ENCODE measurements around the gene SNX7. TPM values are rescaled to one million over a fixed set of nuclear protein-coding genes. Genes with fewer than 3 reads are reported as not detected.

SNX7 gene
- total RNA-seq, 1 experiment from 2014 or later, result 17.5 TPM

GRCh38 chr1:98733782-98734112, 72.2 kb downstream of the SNX7 start:
- Mint-ChIP-seq H3K36me3 (ENCODE audit: insufficient read depth, unreplicated experiment) (no peaks in the 10 kb centered on the region), H3K27me3 (ENCODE audit: insufficient read depth, unreplicated experiment) (no peaks in the 10 kb centered on the region), H3K9me3 (ENCODE audit: unreplicated experiment) (no peaks in the 10 kb centered on the region), H3K27ac (ENCODE audit: unreplicated experiment) (peak overlapping the region; percentile 68), H3K4me3 (ENCODE audit: unreplicated experiment) (peak overlapping the region; percentile 44), H3K4me1 (ENCODE audit: low read depth, unreplicated experiment) (peaks cover 23% of the 10 kb centered on the region)
- no peak for DNase-seq
- H3K36me3 ChIP-seq (ENCODE audit: control insufficient read depth, insufficient read depth, low read length), result no peaks in the 10 kb centered on the region
- H3K27me3 ChIP-seq (replicated peaks; ENCODE audit: control insufficient read depth, insufficient read depth, low read length), result no peaks in the 10 kb centered on the region
- ChIA-PET CTCF (interaction anchor here (1.0 kb wide), 1 partner anchor 15 kb away, joined by 3 read pairs; no protein-coding TSS in a partner anchor), POLR2A (no interaction called here)
- H3K9me3 ChIP-seq, result no peaks in the 10 kb centered on the region
- BruUV-seq (replicated peaks), result no TSS peak
- intact Hi-C loops (cut with micrococcal nuclease; ENCODE audit: unreplicated experiment), result loop anchor here (5.0 to 10.0 kb wide), 2 partner anchors 71 to 179 kb away; partner anchors contain the start of gene SNX7
- no peak overlapping the region for H3K4me3 ChIP-seq (ENCODE audit: low read depth, low read length)
- TF ChIP-seq CTCF (IDR thresholded peaks at IDR 0.05; ENCODE audit: insufficient read depth in 1 of 2, low read depth in 1 of 2, low read length in 1 of 2, severe bottlenecking in 1 of 2, unreplicated experiment in 1 of 2), result no peak
- H3K4me1 ChIP-seq, result peaks cover 25% of the 10 kb centered on the region

GRCh38 chr1:98735756-98736155, 74.2 kb downstream of the SNX7 start:
- no peaks in the 10 kb centered on the region for H3K36me3 Mint-ChIP-seq (ENCODE audit: insufficient read depth, unreplicated experiment)
- no peaks in the 10 kb centered on the region for H3K27me3 ChIP-seq (replicated peaks; ENCODE audit: control insufficient read depth, insufficient read depth, low read length)
- peaks cover 25% of the 10 kb centered on the region for H3K4me1 ChIP-seq
- H3K36me3 ChIP-seq (ENCODE audit: control insufficient read depth, insufficient read depth, low read length), result no peaks in the 10 kb centered on the region
- POLR2A ChIA-PET, result no interaction called here
- no peaks in the 10 kb centered on the region for H3K27me3 Mint-ChIP-seq (ENCODE audit: insufficient read depth, unreplicated experiment)
- CTCF ChIA-PET, result no interaction called here
- BruUV-seq (replicated peaks), result no TSS peak
- intact Hi-C loops (cut with micrococcal nuclease; ENCODE audit: unreplicated experiment), result loop anchor here (10.0 kb wide), 1 partner anchor 181 kb away; no protein-coding TSS in a partner anchor
- no peaks in the 10 kb centered on the region for H3K9me3 ChIP-seq
- H3K4me3 ChIP-seq (ENCODE audit: low read depth, low read length), result no peak overlapping the region
- DNase-seq, result no peak
- H3K9me3 Mint-ChIP-seq (ENCODE audit: unreplicated experiment), result no peaks in the 10 kb centered on the region
- no peak overlapping the region for H3K27ac Mint-ChIP-seq (ENCODE audit: unreplicated experiment)
- H3K4me1 Mint-ChIP-seq (ENCODE audit: low read depth, unreplicated experiment), result peaks cover 23% of the 10 kb centered on the region
- no peak for TF ChIP-seq CTCF (IDR thresholded peaks at IDR 0.05; ENCODE audit: insufficient read depth in 1 of 2, low read depth in 1 of 2, low read length in 1 of 2, severe bottlenecking in 1 of 2, unreplicated experiment in 1 of 2)
- H3K4me3 Mint-ChIP-seq (ENCODE audit: unreplicated experiment), result no peak overlapping the region

GRCh38 chr1:98737835-98738234, 76.3 kb downstream of the SNX7 start:
- peaks cover 14% of the 10 kb centered on the region for H3K4me1 Mint-ChIP-seq (ENCODE audit: low read depth, unreplicated experiment)
- no peaks in the 10 kb centered on the region for H3K27me3 ChIP-seq (replicated peaks; ENCODE audit: control insufficient read depth, insufficient read depth, low read length)
- H3K27me3 Mint-ChIP-seq (ENCODE audit: insufficient read depth, unreplicated experiment), result no peaks in the 10 kb centered on the region
- intact Hi-C loops (cut with micrococcal nuclease; ENCODE audit: unreplicated experiment), result loop anchor here (10.0 kb wide), 1 partner anchor 183 kb away; no protein-coding TSS in a partner anchor
- DNase-seq, result no peak
- no TSS peak for BruUV-seq (replicated peaks)
- no peaks in the 10 kb centered on the region for H3K36me3 ChIP-seq (ENCODE audit: control insufficient read depth, insufficient read depth, low read length)
- TF ChIP-seq CTCF (IDR thresholded peaks at IDR 0.05; ENCODE audit: insufficient read depth in 1 of 2, low read depth in 1 of 2, low read length in 1 of 2, severe bottlenecking in 1 of 2, unreplicated experiment in 1 of 2), result no peak
- H3K4me3 Mint-ChIP-seq (ENCODE audit: unreplicated experiment), result no peak overlapping the region
- POLR2A ChIA-PET, result no interaction called here
- peaks cover 14% of the 10 kb centered on the region for H3K4me1 ChIP-seq
- no peaks in the 10 kb centered on the region for H3K9me3 Mint-ChIP-seq (ENCODE audit: unreplicated experiment)
- no peaks in the 10 kb centered on the region for H3K9me3 ChIP-seq
- no peak overlapping the region for H3K4me3 ChIP-seq (ENCODE audit: low read depth, low read length)
- H3K27ac Mint-ChIP-seq (ENCODE audit: unreplicated experiment), result no peak overlapping the region
- CTCF ChIA-PET, result no interaction called here
- H3K36me3 Mint-ChIP-seq (ENCODE audit: insufficient read depth, unreplicated experiment), result no peaks in the 10 kb centered on the region

All from Caco-2 (cell line).